Endothelial cell of umbilical vein (primary cell): Measurements from ENCODE around the gene EML1. TPM values are rescaled to one million over a fixed set of nuclear protein-coding genes. Genes with fewer than 3 reads are reported as not detected.

ENCODE experiments used
- BruUV-seq: library from RNA; stranded (reverse); fragments of 400-500 nt; replicated peaks from 2 replicates; lab custom pipeline; 2021; lab: Mats Ljungman, UMichigan
- CTCF ChIA-PET: fragments of 300-600, 350-600 bp; sonication (Branson Sonifier 250); formaldehyde crosslinking; loops from one replicate; lab custom pipeline; 2021; ENCODE audit warnings: antibody characterized with exemption, inconsistent platforms; lab: Charles Lee
- POLR2A ChIA-PET: fragments of 300-600, 350-600 bp; sonication (Branson Sonifier 250); formaldehyde crosslinking; loops from one replicate; lab custom pipeline; 2021; ENCODE audit warnings: antibody characterized with exemption, inconsistent platforms; lab: Charles Lee
- DNase-seq: peaks from one replicate; pipeline ENCODE4 v3.0.0-alpha.2; 2011; ENCODE audit warnings: low read depth, low spot score
- FAIRE-seq: peaks from 2 replicates; lab custom pipeline; 2011; peaks lifted over from hg19 to GRCh38; lab: Jason Lieb, UNC
- H2AFZ ChIP-seq: 2 replicates; pipeline ENCODE4 v1.6.0; 2012; ENCODE audit warnings: low read depth, low read length, control low read depth, inconsistent platforms
- H3K27ac ChIP-seq: 2 replicates; pipeline ENCODE4 v1.5.1; 2011; ENCODE audit warnings: low read depth, mild to moderate bottlenecking, control low read depth, low read length, moderate library complexity; ENCODE audit not compliant: insufficient read depth
- H3K27me3 ChIP-seq, 2 experiments: 2 replicates each; pipeline versions ENCODE4 v1.6.0 to v1.6.1; 2011; ENCODE audit warnings: low read length in 2 of 2, mixed read lengths in 1 of 2; ENCODE audit not compliant: control insufficient read depth in 2 of 2, insufficient read depth in 2 of 2
- H3K36me3 ChIP-seq, 2 experiments: 2 replicates in 1 of 2; 3 replicates in 1 of 2; pipeline ENCODE4 v1.5.1; 2011; ENCODE audit warnings: low read length in 2 of 2, mild to moderate bottlenecking in 1 of 2, moderate library complexity in 1 of 2; ENCODE audit not compliant: control insufficient read depth in 2 of 2, insufficient read depth in 2 of 2; ENCODE audit errors: extremely low read depth in 1 of 2
- H3K4me1 ChIP-seq: 3 replicates; pipeline ENCODE4 v1.5.1; 2011; ENCODE audit warnings: mild to moderate bottlenecking, low read length; ENCODE audit not compliant: control insufficient read depth, insufficient read depth; ENCODE audit errors: extremely low read depth
- H3K4me2 ChIP-seq: 2 replicates; pipeline ENCODE4 v1.6.1; 2011; ENCODE audit warnings: low read length, control low read depth, mixed read lengths; ENCODE audit not compliant: insufficient read depth
- H3K4me3 ChIP-seq, 3 experiments: fragments of 200-600 bp in 1 of 3; sonication (generic), shearing (Covaris generic) in 1 of 3; replicated peaks in 1 of 3; 2 replicates each; pipeline ENCODE4 v1.5.1; 2011 to 2016; ENCODE audit warnings: control low read depth in 3 of 3, low read length in 3 of 3, mild to moderate bottlenecking in 2 of 3, inconsistent platforms in 1 of 3, low read depth in 1 of 3, moderate library complexity in 1 of 3; ENCODE audit not compliant: insufficient read depth in 1 of 3
- H3K79me2 ChIP-seq: 2 replicates; pipeline ENCODE4 v1.6.0; 2012; ENCODE audit warnings: low read length, inconsistent platforms; ENCODE audit not compliant: control insufficient read depth, insufficient read depth
- H3K9ac ChIP-seq: replicated peaks from 2 replicates; pipeline ENCODE3; 2011; ENCODE audit warnings: low read length, control low read depth; ENCODE audit not compliant: insufficient read depth; ENCODE audit errors: extremely low read depth
- H3K9me1 ChIP-seq: replicated peaks from 3 replicates; pipeline ENCODE4 v1.6.0; 2011; ENCODE audit warnings: mild to moderate bottlenecking, low read length; ENCODE audit not compliant: control insufficient read depth, insufficient read depth; ENCODE audit errors: extremely low read depth
- H3K9me3 ChIP-seq: replicated peaks from 2 replicates; pipeline ENCODE4 v1.5.1; 2012; ENCODE audit warnings: low read length, inconsistent platforms; ENCODE audit not compliant: control insufficient read depth, insufficient read depth
- H4K20me1 ChIP-seq: replicated peaks from 2 replicates; pipeline ENCODE3; 2011; ENCODE audit warnings: mild to moderate bottlenecking, low read length; ENCODE audit not compliant: control insufficient read depth, insufficient read depth; ENCODE audit errors: extremely low read depth
- CTCF ChIP-seq, 2 donors: IDR thresholded peaks; 1 replicate in 1 of 2; 2 replicates in 1 of 2; pipeline ENCODE4 v1.5.1; 2011; ENCODE audit warnings: low read length in 2 of 2, mild to moderate bottlenecking in 2 of 2, moderate library complexity in 2 of 2, control low read depth in 1 of 2, inconsistent platforms in 1 of 2, low read depth in 1 of 2; ENCODE audit not compliant: insufficient read depth in 1 of 2; ENCODE audit errors: extremely low read depth in 1 of 2
- EZH2 ChIP-seq: IDR thresholded peaks from 2 replicates; pipeline ENCODE4 v1.6.1; 2012; ENCODE audit warnings: borderline replicate concordance, low read depth, mild to moderate bottlenecking, moderate library complexity, low read length, inconsistent platforms; ENCODE audit not compliant: severe bottlenecking
- FOS ChIP-seq: IDR thresholded peaks from 2 replicates; pipeline ENCODE4 v1.6.1; 2011; ENCODE audit warnings: mild to moderate bottlenecking, low read length, moderate library complexity, borderline replicate concordance; ENCODE audit not compliant: insufficient read depth
- GATA2 ChIP-seq: IDR thresholded peaks from 2 replicates; pipeline ENCODE4 v1.7.0; 2011; ENCODE audit warnings: low read depth, mild to moderate bottlenecking, moderate library complexity, mixed read lengths, low read length; ENCODE audit not compliant: insufficient read length, insufficient read depth
- JUN ChIP-seq: IDR thresholded peaks from 2 replicates; pipeline ENCODE4 v1.6.1; 2011; ENCODE audit warnings: borderline replicate concordance, low read depth; ENCODE audit not compliant: insufficient read length, insufficient read depth
- MYC ChIP-seq: IDR thresholded peaks from one replicate; pipeline ENCODE4 v1.6.1; 2011; ENCODE audit warnings: mild to moderate bottlenecking, low read depth, low read length
- POLR2A ChIP-seq: IDR thresholded peaks from 2 replicates; pipeline ENCODE4 v1.6.1; 2012; ENCODE audit warnings: low read depth, mild to moderate bottlenecking, control low read depth, low read length
- POLR2AphosphoS5 ChIP-seq: IDR thresholded peaks from 2 replicates; pipeline ENCODE4 v1.6.1; 2012; ENCODE audit warnings: low read depth, mild to moderate bottlenecking, control low read depth, low read length, moderate library complexity; ENCODE audit not compliant: insufficient read depth
- dilution Hi-C: fragments of 300-500 bp; cut with MboI; formaldehyde crosslinking; loops from one replicate; pipeline ENCODE4 v1.15.0; 2019; ENCODE audit warnings: low sequenced_read_pairs; ENCODE audit not compliant: extremely low pct_ligation_motif_present
- intact Hi-C: fragments of 100-400 bp; cut with micrococcal nuclease; formaldehyde crosslinking; loops from one replicate; pipeline ENCODE4 v1.10.0; 2022
- polyA plus RNA-seq, 4 experiments: library from polyadenylated mRNA; depleted of rRNA in 3 of 4; stranded (reverse) in 3 of 4; unstranded in 1 of 4; fragments of >200 nt; gene quantifications; 2 replicates each; pipeline versions ENCODE4 v1.2.1 to v1.2.3, GENCODE V29; 2011 to 2012; ENCODE audit warnings: missing spikeins in 1 of 4
- total RNA-seq: library from RNA; stranded (reverse); gene quantifications from 2 replicates; pipeline ENCODE4 v1.2.3, GENCODE V29; 2021
- TF ChIP-seq, protein P1 (sequence below): IDR thresholded peaks from 2 replicates; pipeline ENCODE4 v1.6.1; 2011; ENCODE audit not compliant: insufficient read depth, insufficient read length

Gene EML1
- total and polyA plus RNA-seq, 2 donors (not counting 3 experiments of a cell fraction or from before 2014, with no cell fraction given) = 22.9 to 33.0 TPM

DNA sequence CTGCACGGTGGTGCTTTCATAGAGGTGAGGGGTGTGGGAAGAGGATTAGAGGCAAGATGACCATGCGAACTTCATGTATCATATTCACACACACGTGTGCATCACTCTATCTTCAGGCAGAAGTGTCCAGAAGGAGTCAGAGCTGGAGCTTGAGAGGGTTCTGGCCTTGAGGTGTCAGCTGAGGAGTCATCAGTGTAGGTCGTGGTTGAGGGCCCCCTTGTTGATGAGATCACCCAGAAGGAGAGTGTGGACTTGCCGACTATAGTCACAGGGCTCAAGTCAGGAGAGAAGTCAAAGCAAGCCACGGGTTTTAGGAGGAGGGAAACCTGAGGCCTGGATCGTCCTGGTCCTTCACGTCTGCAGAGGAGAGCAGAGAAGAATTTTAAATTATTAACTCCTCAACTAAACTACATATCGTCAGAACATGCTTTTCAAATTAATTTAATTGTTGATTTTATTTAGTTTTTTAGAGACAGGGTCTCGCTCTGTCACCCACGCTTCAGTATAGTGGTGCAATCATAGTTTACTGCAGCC lies 25.4 kb downstream of the EML1 start:
- POLR2A ChIA-PET = no interaction called here
- no peaks in the 10 kb centered on the region for H3K9me3 ChIP-seq
- no peaks in the 10 kb centered on the region for H3K9me1 ChIP-seq
- intact Hi-C loops = no loop called here
- CTCF ChIA-PET = interaction anchor here (1.1 kb wide), 1 partner anchor 19 kb away, joined by 3 read pairs; no protein-coding TSS in a partner anchor
- dilution Hi-C loops = no loop called here
- H2AFZ ChIP-seq = no peak overlapping the region
- H3K79me2 ChIP-seq = no peaks in the 10 kb centered on the region
- H3K4me2 ChIP-seq = no peak overlapping the region
- no TSS peak for BruUV-seq
- no peak overlapping the region for H3K4me3 ChIP-seq
- H4K20me1 ChIP-seq = no peaks in the 10 kb centered on the region
- no peak for DNase-seq
- H3K9ac ChIP-seq = no peak overlapping the region
- no peaks in the 10 kb centered on the region for H3K4me1 ChIP-seq
- TF ChIP-seq GATA2 = no peak
- TF ChIP-seq EZH2 = no peak
- no peak for TF ChIP-seq FOS
- no peak for TF ChIP-seq JUN
- no peak for TF ChIP-seq POLR2AphosphoS5
- TF ChIP-seq POLR2A = no peak
- TF ChIP-seq CTCF (IDR thresholded peaks at IDR 0.05; ENCODE audit: extremely low read depth in 1 of 2, insufficient read depth in 1 of 2, low read depth in 1 of 2, low read length in 2 of 2) = no peak
- TF ChIP-seq, protein P1, sequence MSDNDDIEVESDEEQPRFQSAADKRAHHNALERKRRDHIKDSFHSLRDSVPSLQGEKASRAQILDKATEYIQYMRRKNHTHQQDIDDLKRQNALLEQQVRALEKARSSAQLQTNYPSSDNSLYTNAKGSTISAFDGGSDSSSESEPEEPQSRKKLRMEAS = no peak
- no peak for TF ChIP-seq MYC
- H3K27ac ChIP-seq = no peak overlapping the region
- FAIRE-seq = no peak
- H3K27me3 ChIP-seq = no peaks in the 10 kb centered on the region
- no peaks in the 10 kb centered on the region for H3K36me3 ChIP-seq
